IPS-18c (cell line): ENCODE measurements around the gene POP4.
"Not testable (repeated sequence)": the region's sequence is repeated elsewhere in the genome, so short reads cannot be mapped to it uniquely, and the experiment has no call there.

Experiments
- H3K4me3 ChIP-seq: 2 replicates; pipeline ENCODE4 v1.7.0; 2013; ENCODE audit warnings: low read depth, mild to moderate bottlenecking, low read length, moderate library complexity; ENCODE audit not compliant: insufficient read depth
- H3K9me3 ChIP-seq: one replicate; pipeline ENCODE4 v1.6.1; 2013; ENCODE audit warnings: mild to moderate bottlenecking, low read length, moderate library complexity; ENCODE audit not compliant: control insufficient read depth, insufficient read depth

Gene POP4

GRCh38 chr19:29620931-29621351 is 14.9 kb downstream of the POP4 start:
- H3K9me3 ChIP-seq, result no peaks in the 10 kb centered on the region

GRCh38 chr19:29622166-29623070 is 16.3 kb downstream of the POP4 start:
- H3K9me3 ChIP-seq, result no peaks in the 10 kb centered on the region
- no peak overlapping the region for H3K4me3 ChIP-seq

More at GRCh38 chr19:29620931-29621351, 14.9 kb downstream of the POP4 start:
- no peak overlapping the region for H3K4me3 ChIP-seq

GRCh38 chr19:29623726-29624488 is 17.8 kb downstream of the POP4 start:
- Histone ChIP-seq H3K4me3 (no peak overlapping the region), H3K9me3 (no peaks in the 10 kb centered on the region)

GRCh38 chr19:29624489-29625185 is 18.6 kb downstream of the POP4 start:
- H3K4me3 ChIP-seq, result no peak overlapping the region
- no peaks in the 10 kb centered on the region for H3K9me3 ChIP-seq

GRCh38 chr19:29625186-29625651 is 19.1 kb downstream of the POP4 start:
- Histone ChIP-seq H3K4me3 (no peak overlapping the region), H3K9me3 (no peaks in the 10 kb centered on the region)

GRCh38 chr19:29626386-29626785 is 20.3 kb downstream of the POP4 start:
- H3K4me3 ChIP-seq, result no peak overlapping the region
- no peaks in the 10 kb centered on the region for H3K9me3 ChIP-seq

GRCh38 chr19:29626832-29627231 is 20.7 kb downstream of the POP4 start:
- not testable (repeated sequence) for H3K4me3 ChIP-seq, H3K9me3 ChIP-seq

- H3K9me3 ChIP-seq, result no peaks in the 10 kb centered on the region
- no peak overlapping the region for H3K4me3 ChIP-seq
Observed at GRCh38 chr19:29628661-29629385, 22.7 kb downstream of the POP4 start.

- Histone ChIP-seq H3K9me3 (no peaks in the 10 kb centered on the region), H3K4me3 (no peak overlapping the region)
Observed at GRCh38 chr19:29629836-29630534, 23.9 kb downstream of the POP4 start.

GRCh38 chr19:29630655-29631054 is 24.6 kb downstream of the POP4 start:
- H3K9me3 ChIP-seq, result no peaks in the 10 kb centered on the region
- H3K4me3 ChIP-seq, result no peak overlapping the region

GRCh38 chr19:29631450-29631849 is 25.4 kb downstream of the POP4 start:
- H3K9me3 ChIP-seq, result no peaks in the 10 kb centered on the region
- H3K4me3 ChIP-seq, result no peak overlapping the region

- H3K4me3 ChIP-seq, result no peak overlapping the region
- no peaks in the 10 kb centered on the region for H3K9me3 ChIP-seq
Observed at GRCh38 chr19:29634002-29634401, 27.9 kb downstream of the POP4 start.

- H3K9me3 ChIP-seq, result no peaks in the 10 kb centered on the region
- no peak overlapping the region for H3K4me3 ChIP-seq
Observed at GRCh38 chr19:29634423-29635130, 28.5 kb downstream of the POP4 start.

GRCh38 chr19:29635963-29636362 is 29.9 kb downstream of the POP4 start:
- H3K9me3 ChIP-seq, result no peaks in the 10 kb centered on the region
- no peak overlapping the region for H3K4me3 ChIP-seq

GRCh38 chr19:29636553-29637360 is 30.7 kb downstream of the POP4 start:
- Histone ChIP-seq H3K9me3 (no peaks in the 10 kb centered on the region), H3K4me3 (no peak overlapping the region)
